CD14-positive monocyte (primary cell): ENCODE measurements around the gene GRID1. TPM values are rescaled to one million over a fixed set of nuclear protein-coding genes. Genes with fewer than 3 reads are reported as not detected.

Experiments
- DNase-seq, 3 donors: peaks; one replicate each; pipeline ENCODE4 v3.0.0-alpha.2; 2011 to 2022
- H2AFZ ChIP-seq: 2 replicates; pipeline ENCODE4 v1.6.0; 2012; ENCODE audit warnings: mild to moderate bottlenecking, low read depth, low read length, inconsistent platforms; ENCODE audit not compliant: insufficient read depth, poor library complexity, severe bottlenecking
- H3K27ac ChIP-seq, 2 donors: 1 replicate in 1 of 2; 2 replicates in 1 of 2; pipeline ENCODE4 v1.5.1; 2012 to 2013; ENCODE audit warnings: low read length in 2 of 2, control low read depth in 1 of 2, inconsistent platforms in 1 of 2, low read depth in 1 of 2, mild to moderate bottlenecking in 1 of 2
- H3K27me3 ChIP-seq, 2 donors: one replicate each; pipeline versions ENCODE4 v1.6.0 to v1.6.1; 2011 to 2013; ENCODE audit warnings: low read length in 2 of 2; ENCODE audit not compliant: control insufficient read depth in 2 of 2, insufficient read depth in 2 of 2
- H3K36me3 ChIP-seq, 2 donors: replicated peaks in 1 of 2; 1 replicate in 1 of 2; 2 replicates in 1 of 2; pipeline versions ENCODE4 v1.5.1 to v1.6.1; 2012 to 2013; ENCODE audit warnings: low read length in 2 of 2, control low read depth in 1 of 2, inconsistent platforms in 1 of 2, mild to moderate bottlenecking in 1 of 2; ENCODE audit not compliant: insufficient read depth in 2 of 2, control insufficient read depth in 1 of 2
- H3K4me1 ChIP-seq, 2 donors: 1 replicate in 1 of 2; 2 replicates in 1 of 2; pipeline versions ENCODE4 v1.5.1 to v1.6.1; 2012 to 2013; ENCODE audit warnings: low read length in 2 of 2, control low read depth in 1 of 2, inconsistent platforms in 1 of 2, mild to moderate bottlenecking in 1 of 2, moderate library complexity in 1 of 2; ENCODE audit not compliant: insufficient read depth in 2 of 2, control insufficient read depth in 1 of 2
- H3K4me2 ChIP-seq: replicated peaks from 2 replicates; pipeline ENCODE3; 2012; ENCODE audit warnings: low read length, moderate library complexity, mild to moderate bottlenecking; ENCODE audit not compliant: poor library complexity, severe bottlenecking; ENCODE audit errors: extremely low read depth
- H3K4me3 ChIP-seq, 3 experiments: fragments of 200-600 bp in 1 of 3; sonication (generic) in 1 of 3; replicated peaks in 1 of 3; 1 replicate in 2 of 3; 2 replicates in 1 of 3; pipeline ENCODE4 v1.5.1; 2011 to 2013; ENCODE audit warnings: low read length in 3 of 3, mild to moderate bottlenecking in 3 of 3, control low read depth in 2 of 3, low read depth in 2 of 3, inconsistent platforms in 1 of 3, moderate library complexity in 1 of 3
- H3K79me2 ChIP-seq: 2 replicates; pipeline ENCODE4 v1.6.0; 2012; ENCODE audit warnings: mild to moderate bottlenecking, control low read depth, inconsistent platforms, low read length, moderate library complexity; ENCODE audit not compliant: insufficient read depth
- H3K9ac ChIP-seq: 2 replicates; pipeline ENCODE4 v1.6.0; 2017; ENCODE audit warnings: low read length, mild to moderate bottlenecking; ENCODE audit not compliant: insufficient read depth, poor library complexity, severe bottlenecking
- H3K9me3 ChIP-seq, 2 donors: replicated peaks in 1 of 2; 1 replicate in 1 of 2; 2 replicates in 1 of 2; pipeline versions ENCODE4 v1.5.1 to v1.6.1; 2012 to 2013; ENCODE audit warnings: low read length in 2 of 2, control low read depth in 1 of 2; ENCODE audit not compliant: control insufficient read depth in 1 of 2, insufficient read depth in 1 of 2
- H4K20me1 ChIP-seq: 2 replicates; pipeline ENCODE4 v1.6.0; 2012; ENCODE audit warnings: mild to moderate bottlenecking, low read length, control low read depth, moderate library complexity; ENCODE audit not compliant: insufficient read depth
- H3K27ac Mint-ChIP-seq, 7 donors: one replicate each; pipeline ENCODE4 v1.8.0; 2020; ENCODE audit warnings: mild to moderate bottlenecking in 7 of 7, mixed read lengths in 7 of 7, moderate library complexity in 6 of 7, inconsistent platforms in 2 of 7
- H3K27me3 Mint-ChIP-seq, 3 donors: one replicate each; pipeline ENCODE4 v1.8.0; 2021 to 2022; ENCODE audit warnings: low read depth in 3 of 3, mild to moderate bottlenecking in 3 of 3, mixed read lengths in 3 of 3, moderate library complexity in 3 of 3, inconsistent platforms in 1 of 3
- H3K36me3 Mint-ChIP-seq, 2 donors: one replicate each; pipeline ENCODE4 v1.8.0; 2020; ENCODE audit warnings: mixed read lengths in 2 of 2, inconsistent platforms in 1 of 2, mild to moderate bottlenecking in 1 of 2
- H3K4me1 Mint-ChIP-seq: one replicate; pipeline ENCODE4 v1.8.0; 2020; ENCODE audit warnings: mild to moderate bottlenecking, mixed read lengths
- H3K4me3 Mint-ChIP-seq, 2 donors: one replicate each; pipeline ENCODE4 v1.8.0; 2020; ENCODE audit warnings: mild to moderate bottlenecking in 2 of 2, mixed read lengths in 2 of 2, moderate library complexity in 1 of 2
- H3K9me3 Mint-ChIP-seq, 7 donors: one replicate each; pipeline ENCODE4 v1.8.0; 2020 to 2022; ENCODE audit warnings: mixed read lengths in 7 of 7, mild to moderate bottlenecking in 6 of 7, moderate library complexity in 6 of 7, inconsistent platforms in 2 of 7
- WGBS: methylation state at CpG from one replicate; pipeline ENCODE4 v1.1.5; 2013; ENCODE audit warnings: missing lambda C conversion rate; ENCODE audit not compliant: insufficient coverage; 5-methylcytosine and 5-hydroxymethylcytosine counted together
- intact Hi-C, 2 donors: fragments of 100-400 bp; cut with micrococcal nuclease; formaldehyde crosslinking; loops; one replicate each; pipeline versions ENCODE4 v1.15.0 to v1.15.1; 2023
- polyA plus RNA-seq, 3 donors: library from polyadenylated mRNA; depleted of rRNA in 1 of 3; unstranded in 2 of 3; stranded (reverse) in 1 of 3; fragments of 300-500 nt in 2 of 3; fragments of >200 nt in 1 of 3; fragmentation: Illumina TruSeq in 2 of 3; gene quantifications; 1 replicate in 2 of 3; 2 replicates in 1 of 3; pipeline ENCODE4 v1.2.3, GENCODE V29; 2012 to 2021
- TF ChIP-seq, protein P1 (sequence below): fragments of 200-600 bp; IDR thresholded peaks from one replicate; pipeline ENCODE4 v1.8.0; 2022; ENCODE audit warnings: antibody characterized with exemption, mild to moderate bottlenecking

GRID1 gene
- polyA plus RNA-seq, 3 donors = not detected

DNA sequence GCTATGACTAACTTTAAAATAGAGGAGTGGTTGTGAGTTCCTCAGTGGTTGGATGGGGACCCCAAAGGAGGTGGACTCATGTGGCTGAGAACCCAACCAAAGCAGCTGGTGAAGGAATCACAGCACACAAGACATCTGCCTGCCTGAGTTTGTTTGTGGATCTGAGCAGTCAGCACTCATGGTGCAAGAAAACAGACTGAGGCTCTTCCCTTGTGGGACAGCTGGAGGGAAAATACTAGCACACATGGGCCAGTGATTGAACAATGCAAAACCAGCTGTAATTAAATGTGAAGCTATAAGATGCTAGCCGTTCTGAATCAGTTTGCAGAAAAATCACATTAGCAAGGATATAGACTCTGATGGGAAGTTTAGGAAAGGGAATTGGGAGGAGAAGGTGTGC is 707.3 kb downstream of the GRID1 start:
- no peaks in the 10 kb centered on the region for H3K4me1 Mint-ChIP-seq
- no peak overlapping the region for H3K4me3 Mint-ChIP-seq
- no peak overlapping the region for H2AFZ ChIP-seq
- 82% methylated on average over 1 of the region's 1 CpG for WGBS
- no peak for DNase-seq
- no peak overlapping the region for H3K9ac ChIP-seq
- no peaks in the 10 kb centered on the region for H3K36me3 Mint-ChIP-seq
- H3K9me3 Mint-ChIP-seq = peaks cover 0 to 17% (median 0%) of the 10 kb centered on the region in 7 donors
- H4K20me1 ChIP-seq = no peaks in the 10 kb centered on the region
- intact Hi-C loops = no loop called here
- no peak overlapping the region for H3K27ac ChIP-seq
- H3K27me3 Mint-ChIP-seq = no peaks in the 10 kb centered on the region
- no peaks in the 10 kb centered on the region for H3K9me3 ChIP-seq
- no peaks in the 10 kb centered on the region for H3K79me2 ChIP-seq
- H3K4me3 ChIP-seq = no peak overlapping the region
- H3K4me1 ChIP-seq = no peaks in the 10 kb centered on the region
- TF ChIP-seq, protein P1, sequence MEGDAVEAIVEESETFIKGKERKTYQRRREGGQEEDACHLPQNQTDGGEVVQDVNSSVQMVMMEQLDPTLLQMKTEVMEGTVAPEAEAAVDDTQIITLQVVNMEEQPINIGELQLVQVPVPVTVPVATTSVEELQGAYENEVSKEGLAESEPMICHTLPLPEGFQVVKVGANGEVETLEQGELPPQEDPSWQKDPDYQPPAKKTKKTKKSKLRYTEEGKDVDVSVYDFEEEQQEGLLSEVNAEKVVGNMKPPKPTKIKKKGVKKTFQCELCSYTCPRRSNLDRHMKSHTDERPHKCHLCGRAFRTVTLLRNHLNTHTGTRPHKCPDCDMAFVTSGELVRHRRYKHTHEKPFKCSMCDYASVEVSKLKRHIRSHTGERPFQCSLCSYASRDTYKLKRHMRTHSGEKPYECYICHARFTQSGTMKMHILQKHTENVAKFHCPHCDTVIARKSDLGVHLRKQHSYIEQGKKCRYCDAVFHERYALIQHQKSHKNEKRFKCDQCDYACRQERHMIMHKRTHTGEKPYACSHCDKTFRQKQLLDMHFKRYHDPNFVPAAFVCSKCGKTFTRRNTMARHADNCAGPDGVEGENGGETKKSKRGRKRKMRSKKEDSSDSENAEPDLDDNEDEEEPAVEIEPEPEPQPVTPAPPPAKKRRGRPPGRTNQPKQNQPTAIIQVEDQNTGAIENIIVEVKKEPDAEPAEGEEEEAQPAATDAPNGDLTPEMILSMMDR = no peak
- H3K27me3 ChIP-seq = no peaks in the 10 kb centered on the region
- peak overlapping the region in 1 of 7 donors; percentile 7 for H3K27ac Mint-ChIP-seq
- H3K36me3 ChIP-seq = no peaks in the 10 kb centered on the region
- no peak overlapping the region for H3K4me2 ChIP-seq

DNA sequence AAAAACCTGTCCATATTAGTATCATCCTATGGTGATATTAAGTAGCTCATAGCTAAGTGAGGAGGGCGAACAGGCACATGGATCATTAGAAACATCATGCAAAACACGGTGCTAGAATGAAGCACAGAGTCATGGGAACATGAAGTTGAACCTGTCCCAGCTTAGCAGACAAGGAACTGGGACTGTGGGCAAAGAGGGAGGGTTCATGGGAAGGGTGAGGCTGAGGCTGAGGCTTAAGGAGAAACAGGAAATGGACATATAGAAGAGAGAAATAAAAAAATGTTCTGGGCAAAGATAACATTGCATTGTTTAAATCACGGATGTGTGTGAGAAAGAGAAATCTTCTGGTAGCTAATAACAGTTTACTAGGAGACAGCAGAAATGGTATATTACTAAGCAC is 708.1 kb downstream of the GRID1 start:
- WGBS = 72% methylated on average over 2 of the region's 3 CpGs
- no peak overlapping the region for H3K4me3 ChIP-seq
- Mint-ChIP-seq H3K9me3 (peaks cover 0 to 17% (median 0%) of the 10 kb centered on the region in 7 donors), H3K4me3 (no peak overlapping the region), H3K27ac (no peak overlapping the region), H3K4me1 (no peaks in the 10 kb centered on the region), H3K27me3 (no peaks in the 10 kb centered on the region), H3K36me3 (no peaks in the 10 kb centered on the region)
- H2AFZ ChIP-seq = no peak overlapping the region
- TF ChIP-seq, protein P1 = no peak
- H4K20me1 ChIP-seq = no peaks in the 10 kb centered on the region
- H3K9ac ChIP-seq = no peak overlapping the region
- H3K79me2 ChIP-seq = no peaks in the 10 kb centered on the region
- intact Hi-C loops = no loop called here
- no peaks in the 10 kb centered on the region for H3K9me3 ChIP-seq
- DNase-seq = no peak
- no peak overlapping the region for H3K27ac ChIP-seq
- no peaks in the 10 kb centered on the region for H3K27me3 ChIP-seq
- no peaks in the 10 kb centered on the region for H3K4me1 ChIP-seq
- H3K4me2 ChIP-seq = no peak overlapping the region
- H3K36me3 ChIP-seq = no peaks in the 10 kb centered on the region
